K562 (cell line): ENCODE results near the gene NPAS2. TPM values are rescaled to one million over a fixed set of nuclear protein-coding genes. Genes with fewer than 3 reads are reported as not detected.

Experiments used
- ATF3 ChIP-seq, 2 experiments: fragments of 450-650 bp in 1 of 2; sonication (generic) in 1 of 2; formaldehyde crosslinking in 1 of 2; IDR thresholded peaks in 1 of 2; conservative IDR thresholded peaks in 1 of 2; 2 replicates each; pipeline versions ENCODE4 v1.6.1 to v1.8.1; 2016 to 2023; ENCODE audit warnings: mild to moderate bottlenecking in 2 of 2, moderate library complexity in 2 of 2, inconsistent platforms in 1 of 2, missing genetic modification reagents in 1 of 2
- CREB3L1 ChIP-seq: fragments of 450-650 bp; IDR thresholded peaks from 2 replicates; pipeline ENCODE4 v1.6.1; 2014; ENCODE audit warnings: low read depth, mild to moderate bottlenecking, moderate library complexity, borderline replicate concordance
- CREM ChIP-seq: IDR thresholded peaks from 2 replicates; pipeline ENCODE4 v1.6.1; 2014; ENCODE audit warnings: antibody characterized with exemption, low read depth
- E2F6 ChIP-seq, 2 experiments: IDR thresholded peaks; 2 replicates each; pipeline ENCODE4 v1.6.1; 2011; ENCODE audit warnings: borderline replicate concordance in 1 of 2, control low read depth in 1 of 2, low read depth in 1 of 2, low read length in 1 of 2, mild to moderate bottlenecking in 1 of 2, mixed read lengths in 1 of 2, moderate library complexity in 1 of 2; ENCODE audit not compliant: insufficient read depth in 1 of 2, insufficient read length in 1 of 2, poor library complexity in 1 of 2, severe bottlenecking in 1 of 2; ENCODE audit errors: extremely low read depth in 1 of 2
- GABPA ChIP-seq: fragments of 200-800 bp; sonication (Bioruptor generic); conservative IDR thresholded peaks from 2 replicates; pipeline ENCODE4 v1.6.1; 2016; ENCODE audit warnings: low read depth, missing genetic modification characterization, missing compliant biosample characterization
- JUND ChIP-seq, 2 experiments: IDR thresholded peaks; 2 replicates in 1 of 2; 3 replicates in 1 of 2; pipeline ENCODE4 v1.6.1; 2011; ENCODE audit warnings: borderline replicate concordance in 2 of 2, low read depth in 2 of 2, low read length in 2 of 2, improper control_type of control experiment in 1 of 2, missing biosample characterization in 1 of 2, missing genetic modification characterization in 1 of 2, missing genetic modification reagents in 1 of 2
- L3MBTL2 ChIP-seq: fragments of 450-650 bp; IDR thresholded peaks from 2 replicates; pipeline ENCODE4 v1.6.1; 2016; ENCODE audit warnings: mild to moderate bottlenecking, moderate library complexity
- PBX2 ChIP-seq, 2 experiments: IDR thresholded peaks in 1 of 2; conservative IDR thresholded peaks in 1 of 2; 2 replicates each; pipeline ENCODE4 v1.6.1; 2016; ENCODE audit warnings: low read depth in 2 of 2, mild to moderate bottlenecking in 1 of 2, missing compliant biosample characterization in 1 of 2, missing genetic modification characterization in 1 of 2, moderate library complexity in 1 of 2
- PKNOX1 ChIP-seq: fragments of 450-650 bp; IDR thresholded peaks from 2 replicates; pipeline ENCODE4 v1.6.1; 2016
- POLR2AphosphoS5 ChIP-seq: IDR thresholded peaks from 2 replicates; pipeline ENCODE4 v1.6.1; 2011; ENCODE audit warnings: mild to moderate bottlenecking, low read depth, low read length, moderate library complexity; ENCODE audit not compliant: control insufficient read depth, insufficient read depth
- SRSF7 ChIP-seq: fragments of 200-400 bp; formaldehyde crosslinking; optimal IDR thresholded peaks from 2 replicates; pipeline ENCODE3; 2017; ENCODE audit warnings: mild to moderate bottlenecking, low read depth, low read length
- TAL1 ChIP-seq: fragments of 450-650 bp; IDR thresholded peaks from 2 replicates; pipeline ENCODE4 v1.6.1; 2016; ENCODE audit warnings: mild to moderate bottlenecking
- TSC22D4 ChIP-seq: fragments of 450-650 bp; IDR thresholded peaks from 2 replicates; pipeline ENCODE4 v1.6.1; 2016; ENCODE audit warnings: missing genetic modification characterization, missing biosample characterization, control low read depth
- ZNF280B ChIP-seq: fragments of 250-450 bp; sonication (Bioruptor Pico); IDR thresholded peaks from 2 replicates; pipeline ENCODE4 v1.5.1; 2021; ENCODE audit warnings: mild to moderate bottlenecking
- ZNF316 ChIP-seq: fragments of 450-650 bp; IDR thresholded peaks from 2 replicates; pipeline ENCODE4 v1.6.1; 2016
- polyA plus RNA-seq, 8 experiments: library from polyadenylated mRNA; depleted of rRNA in 4 of 8; stranded (reverse) in 5 of 8; unstranded in 3 of 8; fragments of >200 nt; fragmentation: Nextera tagmentation in 2 of 8; fragmentation: Illumina TruSeq in 1 of 8; extraction: Ambion mirVana in 2 of 8; extraction: Trizol in 1 of 8; gene quantifications; 2 replicates each; pipeline versions ENCODE4 v1.2.1 to v1.2.3, GENCODE V29; 2011 to 2014; ENCODE audit warnings: inconsistent platforms in 1 of 8, missing spikeins in 1 of 8
- total RNA-seq, 7 experiments: library from RNA; depleted of rRNA in 6 of 7; stranded (reverse); fragments of >200 nt in 6 of 7; fragmentation: Illumina TruSeq in 2 of 7; extraction: Trizol in 2 of 7; gene quantifications; 2 replicates each; pipeline versions ENCODE4 v1.2.1 to v1.2.3, GENCODE V29; 2011 to 2021; ENCODE audit warnings: low replicate concordance in 1 of 7

NPAS2 gene
- total and polyA plus RNA-seq, 9 of the 15 experiments (the other 6 are each of a cell fraction or from before 2014, with no cell fraction given) = 0.06 to 0.29 (median 0.07) TPM; not detected in 5

- TF ChIP-seq JUND (IDR thresholded peaks at IDR 0.05; ENCODE audit: borderline replicate concordance, low read depth, low read length) (peak; percentile 92), JUND (tag; IDR thresholded peaks at IDR 0.05; ENCODE audit: borderline replicate concordance, low read depth, low read length) (peak; percentile 89; the same call in 2 of the 3 replicates), TAL1 (no peak), POLR2AphosphoS5 (no peak), PKNOX1 (peak; percentile 55), ATF3 (IDR thresholded peaks at IDR 0.05) (peak; percentile 90), ATF3 (CRISPR knock-in tag; conservative IDR thresholded peaks at IDR 0.05) (no peak), CREB3L1 (no peak), SRSF7 (no peak), CREM (peak; percentile 94), TSC22D4 (tag) (no peak), ZNF280B (CRISPR knock-in tag) (no peak), E2F6 (IDR thresholded peaks at IDR 0.05; ENCODE audit: borderline replicate concordance in 1 of 2, extremely low read depth in 1 of 2, insufficient read depth in 1 of 2, insufficient read length in 1 of 2, low read depth in 1 of 2, low read length in 1 of 2, poor library complexity in 1 of 2, severe bottlenecking in 1 of 2) (peak in 1 of 2 experiments; percentile 43), ZNF316 (no peak), GABPA (tag) (peak; percentile 37; the same call in 1 of the 2 replicates), L3MBTL2 (0 out of 2 replicates have a peak, but pooled peaks have one; percentile 41), PBX2 (CRISPR knock-in tag; IDR thresholded peaks at IDR 0.05; ENCODE audit: low read depth) (no peak), PBX2 (tag; conservative IDR thresholded peaks at IDR 0.05; ENCODE audit: low read depth) (0 out of 2 replicates have a peak, but pooled peaks have one; percentile 20)
Observed at GRCh38 chr2:100893392-100894104, 73.6 kb downstream of the NPAS2 start (continued).
